Epithelial cell of proximal tubule (primary cell): ENCODE results near the gene SLC38A4. TPM values are rescaled to one million over a fixed set of nuclear protein-coding genes. Genes with fewer than 3 reads are reported as not detected.

Source experiments
- DNase-seq: peaks from one replicate; pipeline ENCODE4 v3.0.0-alpha.2; 2011; ENCODE audit warnings: low read depth
- H3K4me3 ChIP-seq: 2 replicates; pipeline ENCODE4 v1.5.1; 2011; ENCODE audit warnings: low read depth, mild to moderate bottlenecking, low read length
- total RNA-seq: library from RNA; depleted of rRNA; stranded (reverse); fragments of >200 nt; gene quantifications from 2 replicates; pipeline ENCODE4 v1.2.3, GENCODE V29; 2015
- TF ChIP-seq, protein P1 (sequence below): conservative IDR thresholded peaks from 2 replicates; pipeline ENCODE4 v1.5.1; 2012; ENCODE audit warnings: low read depth, mild to moderate bottlenecking, low read length

The SLC38A4 gene
- total RNA-seq, 1 donor from 2014 or later: not detected

DNA sequence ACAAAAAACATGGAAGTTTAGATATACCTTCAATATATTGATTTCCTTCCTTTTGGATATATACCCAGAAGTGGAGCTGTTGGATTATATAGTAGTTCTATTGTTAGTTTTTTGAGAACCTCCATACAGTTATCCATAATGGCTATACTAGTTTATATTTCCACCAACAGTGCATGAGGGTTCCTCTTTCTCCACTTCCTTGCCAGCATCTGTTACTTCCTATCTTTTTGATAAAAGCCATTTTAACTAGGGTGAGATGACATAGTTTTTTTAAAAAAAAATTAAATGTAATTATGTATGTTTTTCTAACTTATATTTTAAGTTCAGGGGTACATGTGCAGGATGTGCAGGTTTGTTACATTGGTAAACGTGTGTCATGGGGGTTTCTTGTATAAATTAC is 10.0 kb upstream of the SLC38A4 start:
- no peak overlapping the region for H3K4me3 ChIP-seq
- no peak for DNase-seq
- TF ChIP-seq, protein P1, sequence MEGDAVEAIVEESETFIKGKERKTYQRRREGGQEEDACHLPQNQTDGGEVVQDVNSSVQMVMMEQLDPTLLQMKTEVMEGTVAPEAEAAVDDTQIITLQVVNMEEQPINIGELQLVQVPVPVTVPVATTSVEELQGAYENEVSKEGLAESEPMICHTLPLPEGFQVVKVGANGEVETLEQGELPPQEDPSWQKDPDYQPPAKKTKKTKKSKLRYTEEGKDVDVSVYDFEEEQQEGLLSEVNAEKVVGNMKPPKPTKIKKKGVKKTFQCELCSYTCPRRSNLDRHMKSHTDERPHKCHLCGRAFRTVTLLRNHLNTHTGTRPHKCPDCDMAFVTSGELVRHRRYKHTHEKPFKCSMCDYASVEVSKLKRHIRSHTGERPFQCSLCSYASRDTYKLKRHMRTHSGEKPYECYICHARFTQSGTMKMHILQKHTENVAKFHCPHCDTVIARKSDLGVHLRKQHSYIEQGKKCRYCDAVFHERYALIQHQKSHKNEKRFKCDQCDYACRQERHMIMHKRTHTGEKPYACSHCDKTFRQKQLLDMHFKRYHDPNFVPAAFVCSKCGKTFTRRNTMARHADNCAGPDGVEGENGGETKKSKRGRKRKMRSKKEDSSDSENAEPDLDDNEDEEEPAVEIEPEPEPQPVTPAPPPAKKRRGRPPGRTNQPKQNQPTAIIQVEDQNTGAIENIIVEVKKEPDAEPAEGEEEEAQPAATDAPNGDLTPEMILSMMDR: no peak

DNA sequence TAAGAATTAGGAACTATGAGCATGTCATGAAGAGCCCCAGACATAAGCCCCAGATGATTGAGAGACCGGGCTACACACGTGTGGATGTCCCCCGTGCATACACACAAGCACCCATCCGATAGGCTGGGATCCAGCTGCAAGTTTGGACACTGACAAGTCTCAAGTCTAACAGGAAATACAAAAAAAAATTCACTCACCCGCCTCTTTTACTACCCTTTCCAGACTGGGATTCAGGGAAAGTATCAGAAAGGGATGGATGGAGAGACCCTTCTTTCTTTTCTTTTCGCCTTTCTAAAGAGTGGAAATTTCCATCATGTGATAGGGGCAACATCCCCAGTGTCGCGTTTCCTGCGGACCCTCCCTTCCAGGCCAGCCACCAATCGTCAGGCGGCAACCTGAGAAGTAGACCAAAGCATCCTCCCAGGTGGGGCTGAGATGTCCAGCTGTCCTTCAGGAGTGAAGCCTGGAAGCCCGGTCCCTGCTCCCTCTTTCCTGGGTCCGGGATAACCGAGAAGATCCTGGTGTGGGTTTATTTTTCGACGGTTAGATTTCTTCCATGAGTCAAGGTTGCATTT is 6.4 kb upstream of the SLC38A4 start:
- DNase-seq: no peak
- TF ChIP-seq, protein P1: no peak
- no peak overlapping the region for H3K4me3 ChIP-seq

DNA sequence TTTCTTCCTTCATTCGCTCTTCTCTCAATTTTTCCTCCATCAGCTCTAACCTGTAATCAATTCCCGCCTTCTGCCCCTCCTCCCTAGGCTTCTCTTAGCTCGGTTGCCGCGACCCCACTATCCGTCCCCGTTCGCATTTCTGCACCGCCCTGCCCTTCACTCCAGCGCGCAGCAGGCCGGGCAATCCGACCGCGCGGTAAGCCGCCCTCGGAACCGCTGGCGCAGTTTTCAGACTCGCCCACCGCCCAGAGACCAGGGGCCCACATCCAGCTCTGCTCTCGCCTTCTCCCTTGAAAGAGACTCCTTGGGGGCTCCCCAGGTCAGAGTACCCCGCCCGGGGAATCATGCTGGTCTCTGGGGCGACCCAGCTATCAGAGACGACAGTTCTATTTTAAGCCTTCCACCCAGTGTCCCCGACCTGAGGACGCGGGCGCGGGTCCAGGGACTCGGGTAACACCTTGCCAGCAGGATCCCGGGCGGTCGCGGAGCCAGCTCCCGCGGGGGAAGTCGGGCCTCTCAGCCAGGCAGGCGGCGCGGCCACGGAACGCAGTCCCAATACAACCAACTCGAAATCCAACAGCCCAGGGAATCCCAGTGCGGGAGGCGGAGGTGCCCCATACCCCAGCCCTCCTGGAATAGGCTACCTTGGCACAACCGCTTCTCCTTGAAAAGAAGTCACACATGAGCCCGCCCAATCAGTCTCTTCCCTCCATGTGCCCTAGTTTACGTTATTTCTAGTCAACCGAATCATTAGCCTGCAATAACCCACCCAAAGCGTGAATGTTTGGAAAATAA is 5.7 kb upstream of the SLC38A4 start:
- no peak for DNase-seq
- TF ChIP-seq, protein P1: no peak
- peak overlapping the region; percentile 35 for H3K4me3 ChIP-seq

DNA sequence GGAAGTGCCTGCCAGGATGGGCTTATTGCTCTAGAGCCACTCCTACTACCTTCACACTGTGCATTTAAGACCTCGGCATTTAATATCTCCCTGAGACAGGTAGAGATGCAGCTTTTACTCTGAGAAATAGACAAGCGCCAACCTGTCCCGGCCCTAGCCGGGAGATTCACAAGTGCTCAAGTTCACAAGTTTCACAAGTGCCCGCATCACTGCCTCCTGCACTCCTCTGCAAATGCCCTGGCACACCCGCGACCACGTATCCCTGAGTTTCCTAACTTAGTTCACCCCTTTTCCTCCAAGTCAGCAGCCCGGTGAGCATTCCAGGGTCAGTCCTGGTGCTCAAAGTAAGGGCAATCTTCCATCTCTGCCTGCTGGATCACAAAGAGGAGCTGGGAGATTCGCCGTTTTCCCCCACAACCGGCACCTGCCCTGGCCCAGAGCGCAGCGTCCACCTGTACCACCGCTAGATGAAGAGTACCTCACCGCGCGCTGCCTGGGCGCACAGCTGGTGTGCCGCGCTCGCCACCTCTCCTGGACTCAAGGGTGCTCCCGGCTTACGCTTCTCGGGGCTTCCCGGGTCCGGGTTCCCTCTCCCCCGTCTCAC is 5.0 kb upstream of the SLC38A4 start:
- H3K4me3 ChIP-seq: peak overlapping the region; percentile 35
- TF ChIP-seq, protein P1: no peak
- no peak for DNase-seq

DNA sequence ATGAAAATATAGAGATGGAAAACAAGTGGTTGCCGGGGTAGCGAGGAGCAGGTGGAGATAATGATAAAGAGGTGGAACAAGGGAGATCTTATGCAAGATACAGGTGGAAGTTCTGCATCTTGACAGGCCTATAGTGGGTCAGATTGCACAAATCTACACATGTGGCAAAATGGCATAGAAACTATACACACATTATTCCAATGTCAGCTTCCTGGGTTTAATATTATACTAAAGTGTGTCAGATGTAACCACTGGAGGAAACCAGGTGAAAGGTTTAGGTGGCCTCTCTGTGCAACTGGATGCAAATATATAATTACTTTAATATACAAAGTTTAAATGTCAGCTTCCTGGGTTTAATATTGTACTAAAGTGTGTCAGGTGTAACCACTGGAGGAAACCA is 1.1 kb downstream of the SLC38A4 start:
- no peak for DNase-seq
- TF ChIP-seq, protein P1: no peak
- no peak overlapping the region for H3K4me3 ChIP-seq

DNA sequence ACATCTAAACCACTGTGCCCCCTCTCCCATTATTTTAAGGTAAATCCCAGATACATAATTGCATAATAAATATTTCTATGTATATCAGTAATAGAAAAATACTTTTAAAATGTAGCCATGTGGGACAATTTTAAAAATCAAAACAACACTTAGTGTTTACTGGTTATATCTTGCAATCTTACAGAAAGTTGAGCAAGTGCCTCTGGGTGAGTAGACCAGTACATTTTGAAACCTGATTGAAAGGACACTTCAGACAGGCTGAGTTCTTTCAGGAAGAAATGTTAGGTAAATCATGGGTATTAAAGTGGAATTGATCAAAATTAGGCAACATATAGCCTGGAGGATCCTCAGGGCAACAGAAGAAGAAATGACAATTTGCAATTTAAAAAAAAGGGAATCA is 7.2 kb downstream of the SLC38A4 start:
- DNase-seq: no peak
- TF ChIP-seq, protein P1: no peak
- H3K4me3 ChIP-seq: no peak overlapping the region
